ENCODE measurements around the gene RYR3.

RYR3 gene

GRCh38 chr15:33448151-33448550 is 137.4 kb downstream of the RYR3 start:
- Histone ChIP-seq H3K27me3 (ENCODE audit: low read depth, low read length) (peaks cover 13% of the 10 kb centered on the region; the same call in 1 of the 2 replicates), H3K9ac (ENCODE audit: low read length) (no peak overlapping the region), H3K9me3 (ENCODE audit: insufficient read depth, low read length) (no peaks in the 10 kb centered on the region), H4K20me1 (ENCODE audit: insufficient read depth, low read length) (no peaks in the 10 kb centered on the region), H3K36me3 (replicated peaks; ENCODE audit: low read depth, low read length) (no peaks in the 10 kb centered on the region), H3K79me2 (ENCODE audit: low read length) (no peaks in the 10 kb centered on the region), H3K4me2 (ENCODE audit: low read length) (no peak overlapping the region), H3K4me3 (ENCODE audit: low read length) (no peak overlapping the region), H3K27ac (ENCODE audit: low read length) (no peak overlapping the region), H3K4me1 (ENCODE audit: low read length) (no peaks in the 10 kb centered on the region), H2AFZ (ENCODE audit: low read depth, low read length) (no peak overlapping the region)
- TF ChIP-seq EZH2phosphoT487 (IDR thresholded peaks at IDR 0.05; ENCODE audit: low read depth) (no peak), CTCF (IDR thresholded peaks at IDR 0.05; ENCODE audit: low read depth, low read length) (no peak)

- no peaks in the 10 kb centered on the region for H4K20me1 ChIP-seq (ENCODE audit: insufficient read depth, low read length)
- H2AFZ ChIP-seq (ENCODE audit: low read depth, low read length) = no peak overlapping the region
- H3K79me2 ChIP-seq (ENCODE audit: low read length) = no peaks in the 10 kb centered on the region
- no peaks in the 10 kb centered on the region for H3K9me3 ChIP-seq (ENCODE audit: insufficient read depth, low read length)
- H3K36me3 ChIP-seq (replicated peaks; ENCODE audit: low read depth, low read length) = no peaks in the 10 kb centered on the region
- no peak overlapping the region for H3K9ac ChIP-seq (ENCODE audit: low read length)
- H3K4me3 ChIP-seq (ENCODE audit: low read length) = no peak overlapping the region
- no peaks in the 10 kb centered on the region for H3K4me1 ChIP-seq (ENCODE audit: low read length)
- H3K27ac ChIP-seq (ENCODE audit: low read length) = no peak overlapping the region
- H3K4me2 ChIP-seq (ENCODE audit: low read length) = no peak overlapping the region
- peaks cover 13% of the 10 kb centered on the region; the same call in 1 of the 2 replicates for H3K27me3 ChIP-seq (ENCODE audit: low read depth, low read length)
- TF ChIP-seq CTCF (IDR thresholded peaks at IDR 0.05; ENCODE audit: low read depth, low read length) (no peak), EZH2phosphoT487 (IDR thresholded peaks at IDR 0.05; ENCODE audit: low read depth) (no peak)
Observed at GRCh38 chr15:33448961-33449606, 138.3 kb downstream of the RYR3 start.

GRCh38 chr15:33449810-33450209 is 139.0 kb downstream of the RYR3 start:
- Histone ChIP-seq H3K4me2 (ENCODE audit: low read length) (no peak overlapping the region), H3K27ac (ENCODE audit: low read length) (no peak overlapping the region)

GRCh38 chr15:33451385-33451784 is 140.6 kb downstream of the RYR3 start:
- TF ChIP-seq CTCF (IDR thresholded peaks at IDR 0.05; ENCODE audit: low read depth, low read length) (no peak), EZH2phosphoT487 (IDR thresholded peaks at IDR 0.05; ENCODE audit: low read depth) (no peak)
- no peaks in the 10 kb centered on the region for H3K36me3 ChIP-seq (replicated peaks; ENCODE audit: low read depth, low read length)
- H3K27me3 ChIP-seq (ENCODE audit: low read depth, low read length) = peaks cover 3% of the 10 kb centered on the region; the same call in 1 of the 2 replicates
- H3K4me3 ChIP-seq (ENCODE audit: low read length) = no peak overlapping the region
- no peak overlapping the region for H3K9ac ChIP-seq (ENCODE audit: low read length)
- H3K4me2 ChIP-seq (ENCODE audit: low read length) = no peak overlapping the region
- H3K9me3 ChIP-seq (ENCODE audit: insufficient read depth, low read length) = no peaks in the 10 kb centered on the region
- no peak overlapping the region for H2AFZ ChIP-seq (ENCODE audit: low read depth, low read length)
- no peak overlapping the region for H3K27ac ChIP-seq (ENCODE audit: low read length)
- no peaks in the 10 kb centered on the region for H4K20me1 ChIP-seq (ENCODE audit: insufficient read depth, low read length)
- no peaks in the 10 kb centered on the region for H3K79me2 ChIP-seq (ENCODE audit: low read length)
- H3K4me1 ChIP-seq (ENCODE audit: low read length) = no peaks in the 10 kb centered on the region

More at GRCh38 chr15:33449810-33450209, 139.0 kb downstream of the RYR3 start:
- TF ChIP-seq EZH2phosphoT487 (IDR thresholded peaks at IDR 0.05; ENCODE audit: low read depth) (no peak), CTCF (IDR thresholded peaks at IDR 0.05; ENCODE audit: low read depth, low read length) (no peak)
- Histone ChIP-seq H3K27me3 (ENCODE audit: low read depth, low read length) (peaks cover 9% of the 10 kb centered on the region; the same call in 1 of the 2 replicates), H4K20me1 (ENCODE audit: insufficient read depth, low read length) (no peaks in the 10 kb centered on the region), H3K9ac (ENCODE audit: low read length) (no peak overlapping the region), H3K36me3 (replicated peaks; ENCODE audit: low read depth, low read length) (no peaks in the 10 kb centered on the region), H3K4me1 (ENCODE audit: low read length) (no peaks in the 10 kb centered on the region), H3K9me3 (ENCODE audit: insufficient read depth, low read length) (no peaks in the 10 kb centered on the region), H2AFZ (ENCODE audit: low read depth, low read length) (no peak overlapping the region), H3K4me3 (ENCODE audit: low read length) (no peak overlapping the region), H3K79me2 (ENCODE audit: low read length) (no peaks in the 10 kb centered on the region)

All from OCI-LY3 (cell line).